HK-2 (cell line): Measurements from ENCODE around the gene SDCBP2.

Experiments used
- DNase-seq: peaks from one replicate; pipeline ENCODE4 v3.0.0-alpha.2; 2018; ENCODE audit not compliant: unreplicated experiment

The SDCBP2 gene

GRCh38 chr20:1297486-1297885 lies 31.5 kb downstream of the SDCBP2 start:
- DNase-seq, result no peak

- no peak for DNase-seq
Measured at GRCh38 chr20:1296922-1297321, 32.0 kb downstream of the SDCBP2 start.

GRCh38 chr20:1296117-1296610 lies 32.8 kb downstream of the SDCBP2 start:
- DNase-seq, result no peak

- no peak for DNase-seq
Measured at GRCh38 chr20:1295276-1295930, 33.5 kb downstream of the SDCBP2 start.

- DNase-seq, result no peak
Measured at GRCh38 chr20:1294497-1294896, 34.4 kb downstream of the SDCBP2 start.

- DNase-seq, result no peak
Measured at GRCh38 chr20:1293641-1294379, 35.1 kb downstream of the SDCBP2 start.

GRCh38 chr20:1292620-1293019 lies 36.3 kb downstream of the SDCBP2 start:
- DNase-seq, result no peak

GRCh38 chr20:1291191-1291741 lies 37.7 kb downstream of the SDCBP2 start:
- no peak for DNase-seq

- DNase-seq, result no peak
Measured at GRCh38 chr20:1287787-1288569, 41.0 kb downstream of the SDCBP2 start.

- no peak for DNase-seq
Measured at GRCh38 chr20:1287306-1287705, 41.6 kb downstream of the SDCBP2 start.

GRCh38 chr20:1286267-1287024 lies 42.5 kb downstream of the SDCBP2 start:
- DNase-seq, result no peak

- no peak for DNase-seq
Measured at GRCh38 chr20:1283522-1284510, 45.1 kb downstream of the SDCBP2 start.

- no peak for DNase-seq
Measured at GRCh38 chr20:1282966-1283365, 46.0 kb downstream of the SDCBP2 start.

GRCh38 chr20:1281279-1282057 lies 47.5 kb downstream of the SDCBP2 start:
- no peak for DNase-seq

- DNase-seq, result no peak
Measured at GRCh38 chr20:1280195-1281102, 48.5 kb downstream of the SDCBP2 start.

- DNase-seq, result no peak
Measured at GRCh38 chr20:1278993-1279392, 49.9 kb downstream of the SDCBP2 start.

GRCh38 chr20:1277529-1278322 lies 51.2 kb downstream of the SDCBP2 start:
- no peak for DNase-seq

- no peak for DNase-seq
Measured at GRCh38 chr20:1275919-1276318, 53.0 kb downstream of the SDCBP2 start.
